NB4 (cell line): ENCODE results near the gene GALNT18.

Experiments
- CTCF ChIP-seq: IDR thresholded peaks from one replicate; pipeline ENCODE4 v1.5.1; 2012; ENCODE audit warnings: low read depth, low read length
- MAX ChIP-seq: IDR thresholded peaks from 2 replicates; pipeline ENCODE4 v1.6.1; 2011; ENCODE audit warnings: low read depth, low read length
- MYC ChIP-seq: IDR thresholded peaks from 2 replicates; pipeline ENCODE4 v1.6.1; 2011; ENCODE audit warnings: low read depth, low read length
- POLR2A ChIP-seq: IDR thresholded peaks from 2 replicates; pipeline ENCODE4 v1.6.1; 2011; ENCODE audit warnings: mild to moderate bottlenecking; ENCODE audit not compliant: insufficient read length; ENCODE audit errors: extremely low read depth

GRCh38 chr11:11407763-11408084, 214.1 kb downstream of the GALNT18 start:
- TF ChIP-seq CTCF, result no peak
- TF ChIP-seq POLR2A, result no peak
- no peak for TF ChIP-seq MAX
- no peak for TF ChIP-seq MYC
